Central memory CD8-positive, alpha-beta T cell (primary cell): ENCODE measurements around the gene ZNRD2.

Experiments used
- ATAC-seq: fragments of 150-1000 bp; cut with Tn5 transposase; replicated peaks from 2 replicates; pipeline ENCODE4 v1.10.0; 2022; ENCODE audit warnings: mild to moderate bottlenecking, moderate FRiP score, moderate number of reproducible peaks; ENCODE audit not compliant: poor library complexity, severe bottlenecking; ENCODE audit errors: extremely low read depth
- DNase-seq, 2 donors: peaks; one replicate each; pipeline ENCODE4 v3.0.0; 2021; ENCODE audit warnings: low spot score in 2 of 2
- H3K27ac Mint-ChIP-seq: one replicate; pipeline ENCODE4 v1.8.0; 2022; ENCODE audit warnings: low read depth, mild to moderate bottlenecking, moderate library complexity, mixed read lengths
- H3K27me3 Mint-ChIP-seq: one replicate; pipeline ENCODE4 v1.8.0; 2022; ENCODE audit warnings: mixed read lengths
- H3K36me3 Mint-ChIP-seq: one replicate; pipeline ENCODE4 v1.8.0; 2022; ENCODE audit warnings: mild to moderate bottlenecking, moderate library complexity, mixed read lengths; ENCODE audit not compliant: insufficient read depth
- H3K4me1 Mint-ChIP-seq: one replicate; pipeline ENCODE4 v1.8.0; 2022; ENCODE audit warnings: mixed read lengths
- H3K4me3 Mint-ChIP-seq: one replicate; pipeline ENCODE4 v1.8.0; 2022; ENCODE audit warnings: mild to moderate bottlenecking, moderate library complexity, mixed read lengths
- H3K9me3 Mint-ChIP-seq: one replicate; pipeline ENCODE4 v1.8.0; 2022; ENCODE audit warnings: mixed read lengths

ZNRD2 gene

GRCh38 chr11:65609665-65610064, 39.4 kb downstream of the ZNRD2 start:
- Mint-ChIP-seq H3K27ac (peak overlapping the region; percentile 87), H3K4me1 (peaks cover 36% of the 10 kb centered on the region), H3K36me3 (peaks cover 13% of the 10 kb centered on the region)

GRCh38 chr11:65610404-65610803, 40.1 kb downstream of the ZNRD2 start:
- Mint-ChIP-seq H3K27me3 (no peaks in the 10 kb centered on the region), H3K9me3 (no peaks in the 10 kb centered on the region), H3K27ac (peak overlapping the region; percentile 87), H3K36me3 (peaks cover 19% of the 10 kb centered on the region), H3K4me1 (peaks cover 36% of the 10 kb centered on the region), H3K4me3 (peak overlapping the region; percentile 38)
- DNase-seq = no peak
- no peak for ATAC-seq

More at GRCh38 chr11:65609665-65610064, 39.4 kb downstream of the ZNRD2 start:
- ATAC-seq (no peak), DNase-seq (no peak)
- H3K9me3 Mint-ChIP-seq = no peaks in the 10 kb centered on the region
- H3K4me3 Mint-ChIP-seq = peak overlapping the region; percentile 44
- no peaks in the 10 kb centered on the region for H3K27me3 Mint-ChIP-seq

- Mint-ChIP-seq H3K4me3 (peak overlapping the region; percentile 38), H3K9me3 (no peaks in the 10 kb centered on the region), H3K4me1 (peaks cover 37% of the 10 kb centered on the region), H3K27ac (peak overlapping the region; percentile 85), H3K36me3 (peaks cover 20% of the 10 kb centered on the region), H3K27me3 (no peaks in the 10 kb centered on the region)
- DNase-seq = no peak
- no peak for ATAC-seq
Observed at GRCh38 chr11:65611028-65611757, 40.9 kb downstream of the ZNRD2 start.

- no peaks in the 10 kb centered on the region for H3K27me3 Mint-ChIP-seq
- peaks cover 22% of the 10 kb centered on the region for H3K36me3 Mint-ChIP-seq
- peak overlapping the region; percentile 85 for H3K27ac Mint-ChIP-seq
- DNase-seq (no peak), ATAC-seq (no peak)
- no peaks in the 10 kb centered on the region for H3K9me3 Mint-ChIP-seq
- peaks cover 45% of the 10 kb centered on the region for H3K4me1 Mint-ChIP-seq
- peak overlapping the region; percentile 96 for H3K4me3 Mint-ChIP-seq
Observed at GRCh38 chr11:65611758-65612603, 41.7 kb downstream of the ZNRD2 start.

- no peak for ATAC-seq
- peaks cover 46% of the 10 kb centered on the region for H3K4me1 Mint-ChIP-seq
- peak overlapping the region; percentile 96 for H3K4me3 Mint-ChIP-seq
- DNase-seq = no peak
- H3K9me3 Mint-ChIP-seq = no peaks in the 10 kb centered on the region
- no peaks in the 10 kb centered on the region for H3K27me3 Mint-ChIP-seq
- peaks cover 24% of the 10 kb centered on the region for H3K36me3 Mint-ChIP-seq
- H3K27ac Mint-ChIP-seq = peak overlapping the region; percentile 85
Observed at GRCh38 chr11:65612691-65613090, 42.4 kb downstream of the ZNRD2 start.

GRCh38 chr11:65613091-65613928, 43.0 kb downstream of the ZNRD2 start:
- Mint-ChIP-seq H3K4me3 (peak overlapping the region; percentile 96), H3K36me3 (peaks cover 21% of the 10 kb centered on the region), H3K27me3 (no peaks in the 10 kb centered on the region), H3K9me3 (no peaks in the 10 kb centered on the region), H3K27ac (peak overlapping the region; percentile 85), H3K4me1 (peaks cover 46% of the 10 kb centered on the region)
- DNase-seq (no peak), ATAC-seq (no peak)

- peak within 1 kb of the TSS; percentile 85 for H3K27ac Mint-ChIP-seq
- H3K9me3 Mint-ChIP-seq = no peaks in the 10 kb centered on the region
- H3K27me3 Mint-ChIP-seq = no peaks in the 10 kb centered on the region
- peaks cover 32% of the 10 kb centered on the region for H3K4me1 Mint-ChIP-seq
- H3K4me3 Mint-ChIP-seq = peak within 1 kb of the TSS; percentile 96
- DNase-seq = peak; percentile 98 to 100
- H3K36me3 Mint-ChIP-seq = peaks cover 21% of the 10 kb centered on the region
- peak; percentile 89 for ATAC-seq
Observed at GRCh38 chr11:65615229-65615949, 45.1 kb downstream of the ZNRD2 start, which contains the start of gene PCNX3. PCNX3 (plus strand) TSS chr11:65615776; CDS start chr11:65616312, 536 bp downstream.

- peaks cover 26% of the 10 kb centered on the region for H3K4me1 Mint-ChIP-seq
- H3K9me3 Mint-ChIP-seq = no peaks in the 10 kb centered on the region
- H3K4me3 Mint-ChIP-seq = peak overlapping the region; percentile 96
- no peak for DNase-seq
- peak overlapping the region; percentile 85 for H3K27ac Mint-ChIP-seq
- peaks cover 24% of the 10 kb centered on the region for H3K36me3 Mint-ChIP-seq
- ATAC-seq = no peak
- no peaks in the 10 kb centered on the region for H3K27me3 Mint-ChIP-seq
Observed at GRCh38 chr11:65615950-65616574, 45.8 kb downstream of the ZNRD2 start.

GRCh38 chr11:65616575-65617001, 46.3 kb downstream of the ZNRD2 start:
- H3K9me3 Mint-ChIP-seq = no peaks in the 10 kb centered on the region
- peaks cover 27% of the 10 kb centered on the region for H3K4me1 Mint-ChIP-seq
- peak overlapping the region; percentile 77 for H3K27ac Mint-ChIP-seq
- H3K4me3 Mint-ChIP-seq = peak overlapping the region; percentile 96
- no peaks in the 10 kb centered on the region for H3K27me3 Mint-ChIP-seq
- DNase-seq (no peak), ATAC-seq (no peak)
- peaks cover 26% of the 10 kb centered on the region for H3K36me3 Mint-ChIP-seq

GRCh38 chr11:65617136-65617850, 47.0 kb downstream of the ZNRD2 start:
- peaks cover 28% of the 10 kb centered on the region for H3K4me1 Mint-ChIP-seq
- no peaks in the 10 kb centered on the region for H3K27me3 Mint-ChIP-seq
- DNase-seq = no peak
- ATAC-seq = no peak
- no peaks in the 10 kb centered on the region for H3K9me3 Mint-ChIP-seq
- peak overlapping the region; percentile 96 for H3K4me3 Mint-ChIP-seq
- H3K27ac Mint-ChIP-seq = no peak overlapping the region
- H3K36me3 Mint-ChIP-seq = peaks cover 28% of the 10 kb centered on the region
